ENCODE measurements around the gene CHSY1.

CHSY1 gene, protein sequence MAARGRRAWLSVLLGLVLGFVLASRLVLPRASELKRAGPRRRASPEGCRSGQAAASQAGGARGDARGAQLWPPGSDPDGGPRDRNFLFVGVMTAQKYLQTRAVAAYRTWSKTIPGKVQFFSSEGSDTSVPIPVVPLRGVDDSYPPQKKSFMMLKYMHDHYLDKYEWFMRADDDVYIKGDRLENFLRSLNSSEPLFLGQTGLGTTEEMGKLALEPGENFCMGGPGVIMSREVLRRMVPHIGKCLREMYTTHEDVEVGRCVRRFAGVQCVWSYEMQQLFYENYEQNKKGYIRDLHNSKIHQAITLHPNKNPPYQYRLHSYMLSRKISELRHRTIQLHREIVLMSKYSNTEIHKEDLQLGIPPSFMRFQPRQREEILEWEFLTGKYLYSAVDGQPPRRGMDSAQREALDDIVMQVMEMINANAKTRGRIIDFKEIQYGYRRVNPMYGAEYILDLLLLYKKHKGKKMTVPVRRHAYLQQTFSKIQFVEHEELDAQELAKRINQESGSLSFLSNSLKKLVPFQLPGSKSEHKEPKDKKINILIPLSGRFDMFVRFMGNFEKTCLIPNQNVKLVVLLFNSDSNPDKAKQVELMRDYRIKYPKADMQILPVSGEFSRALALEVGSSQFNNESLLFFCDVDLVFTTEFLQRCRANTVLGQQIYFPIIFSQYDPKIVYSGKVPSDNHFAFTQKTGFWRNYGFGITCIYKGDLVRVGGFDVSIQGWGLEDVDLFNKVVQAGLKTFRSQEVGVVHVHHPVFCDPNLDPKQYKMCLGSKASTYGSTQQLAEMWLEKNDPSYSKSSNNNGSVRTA

DNA sequence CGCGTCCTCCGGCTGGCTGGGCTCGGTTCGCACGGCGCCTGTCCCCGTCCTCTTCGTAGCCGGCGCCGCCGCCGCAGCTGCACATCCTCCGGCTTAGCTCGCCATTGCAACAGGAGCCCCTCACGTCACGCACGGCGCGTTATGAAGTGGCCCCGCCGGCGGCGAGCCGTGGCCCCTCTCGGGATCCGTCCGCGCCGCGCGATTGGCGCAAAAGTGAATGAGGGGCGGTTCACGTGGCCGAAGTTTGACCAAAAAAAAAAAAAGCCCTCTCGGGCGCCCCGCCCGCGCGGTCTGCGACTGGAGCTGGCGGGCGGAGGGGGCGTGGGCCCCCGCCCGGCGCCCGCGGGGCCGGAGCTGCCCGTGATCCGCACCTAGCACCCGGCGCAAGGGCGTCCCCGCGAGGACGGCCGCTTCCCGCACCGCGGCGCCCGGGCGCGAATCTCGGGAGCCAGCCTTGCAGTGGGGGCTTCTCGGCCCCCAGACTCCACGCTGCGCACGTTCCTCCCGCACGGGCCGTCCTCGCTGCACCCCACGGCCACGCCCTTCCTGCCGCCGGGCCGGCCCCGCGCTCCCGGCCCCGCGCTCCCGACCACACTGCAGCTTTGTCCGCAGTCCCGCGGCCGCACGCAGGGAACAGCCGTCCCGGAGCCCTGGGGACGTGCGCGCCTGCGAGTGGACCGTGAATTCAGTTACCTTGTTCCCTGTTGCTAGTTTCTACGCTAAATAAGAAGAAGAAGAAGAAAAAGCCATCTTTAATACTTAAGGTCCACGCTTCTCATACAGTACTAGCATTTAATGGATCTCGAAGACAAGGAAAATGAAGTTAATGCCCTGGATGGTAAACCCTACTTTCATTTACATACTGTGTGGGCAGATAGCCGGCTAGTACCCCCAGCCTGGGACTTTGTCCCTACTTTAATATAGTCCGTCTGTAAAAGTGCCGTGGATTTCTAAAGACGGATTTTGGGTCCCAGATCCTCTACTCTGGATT is at the start of gene CHSY1:
Gene CHSY1 (minus strand): TSS at position 219 of the 991 bp plus-strand sequence. CDS start 592 bp downstream, outside the sequence.
- TF ChIP-seq, protein P1, sequence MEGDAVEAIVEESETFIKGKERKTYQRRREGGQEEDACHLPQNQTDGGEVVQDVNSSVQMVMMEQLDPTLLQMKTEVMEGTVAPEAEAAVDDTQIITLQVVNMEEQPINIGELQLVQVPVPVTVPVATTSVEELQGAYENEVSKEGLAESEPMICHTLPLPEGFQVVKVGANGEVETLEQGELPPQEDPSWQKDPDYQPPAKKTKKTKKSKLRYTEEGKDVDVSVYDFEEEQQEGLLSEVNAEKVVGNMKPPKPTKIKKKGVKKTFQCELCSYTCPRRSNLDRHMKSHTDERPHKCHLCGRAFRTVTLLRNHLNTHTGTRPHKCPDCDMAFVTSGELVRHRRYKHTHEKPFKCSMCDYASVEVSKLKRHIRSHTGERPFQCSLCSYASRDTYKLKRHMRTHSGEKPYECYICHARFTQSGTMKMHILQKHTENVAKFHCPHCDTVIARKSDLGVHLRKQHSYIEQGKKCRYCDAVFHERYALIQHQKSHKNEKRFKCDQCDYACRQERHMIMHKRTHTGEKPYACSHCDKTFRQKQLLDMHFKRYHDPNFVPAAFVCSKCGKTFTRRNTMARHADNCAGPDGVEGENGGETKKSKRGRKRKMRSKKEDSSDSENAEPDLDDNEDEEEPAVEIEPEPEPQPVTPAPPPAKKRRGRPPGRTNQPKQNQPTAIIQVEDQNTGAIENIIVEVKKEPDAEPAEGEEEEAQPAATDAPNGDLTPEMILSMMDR (IDR thresholded peaks at IDR 0.05; ENCODE audit: insufficient read depth, low read length, missing control alignments), result peak; percentile 18
- ChIA-PET CTCF (interaction anchor here (1.1 to 11.9 kb wide), 6 partner anchors 9 to 240 kb away, joined by 3 to 278 read pairs (median 10); no protein-coding TSS in a partner anchor), POLR2A (interaction anchor here (0.7 to 1.2 kb wide), 17 partner anchors 9 to 255 kb away, joined by 3 to 10 read pairs (median 3); partner anchors contain the start of gene SNRPA1)
- DNase-seq (ENCODE audit: low read depth, low spot score), result peak; percentile 46
- peak within 1 kb of the TSS; percentile 72 for H3K4me3 ChIP-seq (ENCODE audit: low read depth, low read length)

DNA sequence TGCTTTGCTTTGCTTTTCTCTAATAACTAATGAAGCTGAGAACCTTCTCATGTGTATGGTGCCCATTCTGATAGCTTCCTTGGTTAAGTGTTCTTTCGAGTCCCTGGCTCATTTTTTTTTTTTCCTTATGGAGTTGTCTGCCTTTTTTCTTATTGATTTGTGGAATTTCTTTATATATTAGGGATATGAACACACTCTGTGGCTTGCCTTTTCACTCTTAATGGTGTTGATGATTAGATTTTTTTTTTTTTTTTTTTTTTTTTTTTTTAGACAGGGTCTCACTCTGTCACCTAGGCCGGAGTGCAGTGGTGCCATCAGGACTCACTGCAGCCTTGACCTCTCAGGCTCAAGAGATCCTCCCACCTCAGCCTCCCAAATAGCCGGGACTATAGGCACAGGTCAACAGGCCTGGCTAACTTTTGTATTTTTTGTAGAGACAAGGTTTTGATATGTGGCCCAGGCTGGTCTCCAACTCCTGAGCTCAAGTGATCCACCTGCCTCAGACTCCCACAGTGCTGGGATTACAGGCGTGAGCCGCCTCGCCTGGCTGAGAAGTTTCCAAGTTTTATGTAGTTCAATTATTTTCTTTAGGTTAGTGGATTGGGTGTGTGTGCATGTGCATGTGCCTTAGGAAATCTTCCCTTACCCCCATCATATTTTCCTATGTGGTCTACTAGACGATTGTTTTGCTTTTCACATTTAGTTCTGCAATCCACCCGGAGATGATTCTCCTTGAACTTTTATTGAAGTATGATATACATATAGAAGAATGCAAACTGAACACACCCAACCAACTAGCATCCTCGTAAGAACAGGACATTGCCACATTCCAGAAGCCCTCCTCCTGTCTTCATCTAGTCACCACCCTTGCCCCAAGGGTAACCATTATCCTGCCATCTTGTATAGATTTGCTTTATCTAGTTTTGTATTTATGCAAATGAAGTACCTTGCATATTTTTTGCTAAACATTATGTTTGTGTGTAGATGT is 44.9 kb upstream of the CHSY1 start:
- DNase-seq (ENCODE audit: low read depth, low spot score), result no peak
- ChIA-PET CTCF (interaction anchor here (1.2 to 18.3 kb wide), 5 partner anchors 9 to 361 kb away, joined by 3 to 353 read pairs (median 6); no protein-coding TSS in a partner anchor), POLR2A (no interaction called here)
- peak overlapping the region; percentile 91 for H3K4me3 ChIP-seq (ENCODE audit: low read depth, low read length)
- TF ChIP-seq, protein P1 (IDR thresholded peaks at IDR 0.05; ENCODE audit: insufficient read depth, low read length, missing control alignments), result no peak

DNA sequence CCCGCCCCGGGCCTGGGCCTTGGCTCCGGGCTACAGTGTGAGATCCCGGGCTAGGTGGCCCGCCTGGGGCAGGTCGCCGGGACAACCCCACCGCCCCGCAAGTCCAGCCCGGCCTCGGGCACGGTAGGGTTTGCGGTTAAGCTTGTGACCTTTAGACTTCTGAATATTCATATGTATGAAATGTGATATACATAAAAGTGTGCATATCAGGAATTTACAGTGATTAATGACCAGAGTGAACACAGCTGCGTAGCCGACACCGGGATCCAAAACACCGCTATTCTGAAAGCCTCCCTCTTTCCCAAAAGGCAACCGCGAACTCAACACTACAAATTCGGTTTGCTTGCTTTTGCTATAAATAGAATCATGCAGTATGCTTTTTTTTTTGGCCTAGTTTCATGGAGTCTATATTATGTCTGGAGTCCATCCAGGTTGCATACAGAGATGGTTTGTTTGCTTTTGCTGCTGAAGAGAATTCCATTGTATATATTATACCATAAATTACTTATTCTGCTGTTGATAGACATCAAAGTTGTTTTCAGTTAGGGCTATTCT is 43.8 kb upstream of the CHSY1 start:
- POLR2A ChIA-PET, result interaction anchor here (1.2 kb wide), 1 partner anchor 10 kb away, joined by 6 read pairs; no protein-coding TSS in a partner anchor
- peak overlapping the region; percentile 91 for H3K4me3 ChIP-seq (ENCODE audit: low read depth, low read length)
- CTCF ChIA-PET, result interaction anchor here (2.8 to 18.3 kb wide), 2 partner anchors 10 to 343 kb away, joined by 18 to 353 read pairs; no protein-coding TSS in a partner anchor
- TF ChIP-seq, protein P1 (IDR thresholded peaks at IDR 0.05; ENCODE audit: insufficient read depth, low read length, missing control alignments), result no peak
- DNase-seq (ENCODE audit: low read depth, low spot score), result no peak

DNA sequence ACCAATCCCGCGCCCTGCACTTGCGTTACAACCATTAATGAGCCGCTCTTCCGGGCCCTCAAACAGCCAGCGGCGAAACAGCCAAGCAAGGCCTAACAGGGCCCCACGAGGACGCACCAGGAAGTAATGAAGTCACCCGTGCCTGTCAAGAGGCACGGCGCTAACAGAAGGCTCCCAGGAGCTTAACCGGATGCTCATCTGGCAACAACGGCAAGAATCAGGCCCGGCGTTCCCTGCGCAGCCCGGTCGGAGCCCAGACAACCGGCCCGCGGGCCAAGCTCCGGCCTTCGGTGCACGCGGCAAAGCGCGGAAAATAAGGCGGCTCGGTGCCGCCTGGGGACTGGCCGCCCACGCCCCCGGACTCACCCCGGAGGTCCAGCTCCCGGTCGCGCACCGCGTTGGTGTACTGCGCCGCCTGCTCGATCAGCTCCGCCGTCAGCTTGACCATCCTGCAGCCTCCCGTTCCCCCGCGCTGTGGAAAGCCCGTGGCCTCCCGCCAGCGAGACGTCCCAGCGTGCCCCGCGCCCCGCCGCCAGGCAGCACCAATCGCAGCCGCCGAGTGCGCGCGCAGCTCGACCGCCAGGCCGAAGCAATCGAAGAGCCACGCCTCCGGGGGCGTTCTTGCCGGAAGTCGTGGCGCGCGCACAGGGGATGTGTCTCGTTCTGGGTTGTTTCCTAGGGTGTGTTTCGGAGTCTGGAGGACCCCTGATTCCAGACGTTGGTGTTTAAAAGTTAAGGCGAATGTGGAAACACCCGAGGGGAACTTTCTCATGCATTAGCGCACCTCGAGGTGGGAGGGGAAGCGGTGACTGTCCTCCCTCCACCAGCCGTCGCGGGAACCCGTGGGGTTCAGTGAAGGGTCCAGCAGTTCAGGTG is 43.1 kb upstream of the CHSY1 start, which contains the start of gene SNRPA1:
Gene SNRPA1 (minus strand): TSS at position 518 of the 876 bp plus-strand sequence. CDS start 70 bp downstream, at position 448.
- peak within 1 kb of the TSS; percentile 91 for H3K4me3 ChIP-seq (ENCODE audit: low read depth, low read length)
- ChIA-PET POLR2A (interaction anchor here (1.0 to 1.2 kb wide), 2 partner anchors 9 to 43 kb away, joined by 3 to 6 read pairs; partner anchors contain the start of gene CHSY1), CTCF (interaction anchor here (1.2 to 18.3 kb wide), 3 partner anchors 10 to 344 kb away, joined by 3 to 353 read pairs (median 18); no protein-coding TSS in a partner anchor)
- peak; percentile 47 for DNase-seq (ENCODE audit: low read depth, low spot score)
- TF ChIP-seq, protein P1 (IDR thresholded peaks at IDR 0.05; ENCODE audit: insufficient read depth, low read length, missing control alignments), result no peak
